ENCODE measurements around the gene PPIA.

PPIA gene

DNA sequence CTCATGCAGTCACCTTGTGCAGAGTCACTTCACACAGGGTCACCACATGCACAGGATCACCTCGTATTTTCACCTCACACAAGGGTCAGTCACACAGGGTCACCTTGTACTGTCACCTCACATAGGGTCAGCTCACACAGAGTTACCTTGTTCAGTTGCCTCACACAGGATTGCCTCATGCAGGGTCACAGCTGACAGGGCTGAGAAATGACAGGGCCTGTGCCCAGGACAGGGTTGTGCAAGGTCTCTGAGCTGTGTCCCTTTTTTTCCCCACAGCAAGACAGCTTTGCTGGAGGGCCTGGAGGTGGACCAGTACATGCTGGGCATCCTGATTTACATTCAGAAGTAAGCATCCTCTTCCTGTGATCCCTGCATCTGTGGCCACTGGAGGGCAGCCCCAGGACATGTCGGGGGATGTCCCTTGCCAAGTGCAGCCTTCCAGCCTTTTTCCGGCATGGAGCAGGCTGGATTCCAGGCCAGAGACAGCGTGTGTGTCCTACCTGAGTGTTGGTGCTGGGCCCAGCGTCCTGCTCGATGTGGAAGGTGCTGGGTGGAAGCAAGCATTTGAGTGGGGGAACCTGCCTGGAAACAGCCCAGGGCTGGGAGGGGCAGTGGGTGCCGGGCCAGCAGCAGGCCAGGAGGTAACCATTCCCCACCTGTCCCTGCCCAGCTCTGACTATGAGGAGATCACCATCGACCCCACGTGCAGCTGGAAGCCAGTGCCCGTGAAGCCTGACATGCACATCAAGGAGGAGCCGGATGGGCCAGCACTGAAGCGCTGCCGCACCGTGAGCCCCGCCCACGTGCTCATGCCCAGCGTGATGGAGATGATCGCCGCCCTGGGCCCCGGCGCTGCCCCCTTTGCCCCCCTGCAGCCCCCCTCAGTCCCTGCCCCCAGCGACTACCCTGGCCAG, 31.6 kb upstream of the PPIA start:
- no peak overlapping the region for H3K4me3 ChIP-seq (ENCODE audit: low read length)
- TF ChIP-seq, protein P1, sequence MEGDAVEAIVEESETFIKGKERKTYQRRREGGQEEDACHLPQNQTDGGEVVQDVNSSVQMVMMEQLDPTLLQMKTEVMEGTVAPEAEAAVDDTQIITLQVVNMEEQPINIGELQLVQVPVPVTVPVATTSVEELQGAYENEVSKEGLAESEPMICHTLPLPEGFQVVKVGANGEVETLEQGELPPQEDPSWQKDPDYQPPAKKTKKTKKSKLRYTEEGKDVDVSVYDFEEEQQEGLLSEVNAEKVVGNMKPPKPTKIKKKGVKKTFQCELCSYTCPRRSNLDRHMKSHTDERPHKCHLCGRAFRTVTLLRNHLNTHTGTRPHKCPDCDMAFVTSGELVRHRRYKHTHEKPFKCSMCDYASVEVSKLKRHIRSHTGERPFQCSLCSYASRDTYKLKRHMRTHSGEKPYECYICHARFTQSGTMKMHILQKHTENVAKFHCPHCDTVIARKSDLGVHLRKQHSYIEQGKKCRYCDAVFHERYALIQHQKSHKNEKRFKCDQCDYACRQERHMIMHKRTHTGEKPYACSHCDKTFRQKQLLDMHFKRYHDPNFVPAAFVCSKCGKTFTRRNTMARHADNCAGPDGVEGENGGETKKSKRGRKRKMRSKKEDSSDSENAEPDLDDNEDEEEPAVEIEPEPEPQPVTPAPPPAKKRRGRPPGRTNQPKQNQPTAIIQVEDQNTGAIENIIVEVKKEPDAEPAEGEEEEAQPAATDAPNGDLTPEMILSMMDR (conservative IDR thresholded peaks at IDR 0.05; ENCODE audit: low read length): no peak
- no peak for DNase-seq (ENCODE audit: low read depth)

DNA sequence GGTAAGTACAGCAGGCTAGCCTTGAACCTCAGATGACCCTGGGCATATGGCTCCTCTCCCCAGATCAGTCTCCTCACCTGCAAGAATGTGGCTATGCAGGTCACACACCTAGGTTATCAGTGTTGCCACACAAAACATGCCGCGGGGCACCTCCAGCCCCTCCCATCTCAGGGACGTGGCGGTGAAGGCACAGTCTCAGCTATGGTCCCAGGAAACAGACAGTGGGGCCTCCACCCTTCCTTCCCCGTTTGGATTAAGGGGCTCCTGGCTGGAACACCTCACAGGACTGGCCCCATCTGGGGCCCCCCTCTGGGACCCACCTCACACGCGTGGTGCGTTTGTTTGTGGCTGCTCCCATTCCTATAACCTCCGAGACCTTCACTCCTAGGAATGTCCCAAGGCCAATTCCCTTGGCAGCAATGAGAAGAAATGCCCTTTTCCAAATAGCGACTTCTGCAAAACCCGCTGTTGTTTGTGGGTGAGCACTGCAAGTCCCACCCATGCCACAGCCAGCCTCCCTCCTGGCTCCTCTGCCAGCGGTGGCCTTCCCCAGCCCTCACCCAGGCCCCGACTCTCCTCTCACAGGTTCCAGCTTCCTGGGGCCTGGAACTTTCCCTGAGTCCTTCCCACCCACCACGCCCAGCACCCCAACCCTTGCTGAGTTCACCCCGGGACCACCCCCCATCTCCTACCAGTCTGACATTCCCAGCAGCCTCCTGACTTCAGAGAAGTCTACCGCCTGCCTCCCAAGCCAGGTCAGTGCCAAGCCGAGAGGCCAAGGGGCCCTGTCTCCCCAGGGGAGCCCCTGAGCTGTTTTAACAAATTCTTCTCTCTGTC, 30.7 kb upstream of the PPIA start:
- TF ChIP-seq, protein P1 (conservative IDR thresholded peaks at IDR 0.05; ENCODE audit: low read length): no peak
- no peak overlapping the region for H3K4me3 ChIP-seq (ENCODE audit: low read length)
- DNase-seq (ENCODE audit: low read depth): no peak

DNA sequence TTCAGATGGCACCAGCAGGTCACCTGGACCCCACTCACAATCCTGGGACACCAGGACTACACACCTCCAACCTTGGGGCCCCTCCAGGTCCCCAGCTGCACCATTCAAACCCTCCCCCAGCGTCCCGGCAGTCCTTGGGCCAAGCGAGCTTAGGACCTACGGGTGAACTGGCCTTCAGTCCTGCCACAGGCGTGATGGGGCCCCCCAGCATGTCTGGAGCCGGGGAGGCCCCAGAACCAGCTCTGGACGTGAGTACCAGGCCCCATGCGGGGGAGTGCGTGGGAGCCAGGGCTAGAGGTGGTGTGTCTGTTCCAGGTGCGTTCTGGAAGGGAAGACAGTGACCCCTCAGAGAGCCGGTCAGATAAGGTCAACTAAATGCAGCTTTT, 30.1 kb upstream of the PPIA start:
- TF ChIP-seq, protein P1 (conservative IDR thresholded peaks at IDR 0.05; ENCODE audit: low read length): no peak
- H3K4me3 ChIP-seq (ENCODE audit: low read length): no peak overlapping the region
- DNase-seq (ENCODE audit: low read depth): no peak

DNA sequence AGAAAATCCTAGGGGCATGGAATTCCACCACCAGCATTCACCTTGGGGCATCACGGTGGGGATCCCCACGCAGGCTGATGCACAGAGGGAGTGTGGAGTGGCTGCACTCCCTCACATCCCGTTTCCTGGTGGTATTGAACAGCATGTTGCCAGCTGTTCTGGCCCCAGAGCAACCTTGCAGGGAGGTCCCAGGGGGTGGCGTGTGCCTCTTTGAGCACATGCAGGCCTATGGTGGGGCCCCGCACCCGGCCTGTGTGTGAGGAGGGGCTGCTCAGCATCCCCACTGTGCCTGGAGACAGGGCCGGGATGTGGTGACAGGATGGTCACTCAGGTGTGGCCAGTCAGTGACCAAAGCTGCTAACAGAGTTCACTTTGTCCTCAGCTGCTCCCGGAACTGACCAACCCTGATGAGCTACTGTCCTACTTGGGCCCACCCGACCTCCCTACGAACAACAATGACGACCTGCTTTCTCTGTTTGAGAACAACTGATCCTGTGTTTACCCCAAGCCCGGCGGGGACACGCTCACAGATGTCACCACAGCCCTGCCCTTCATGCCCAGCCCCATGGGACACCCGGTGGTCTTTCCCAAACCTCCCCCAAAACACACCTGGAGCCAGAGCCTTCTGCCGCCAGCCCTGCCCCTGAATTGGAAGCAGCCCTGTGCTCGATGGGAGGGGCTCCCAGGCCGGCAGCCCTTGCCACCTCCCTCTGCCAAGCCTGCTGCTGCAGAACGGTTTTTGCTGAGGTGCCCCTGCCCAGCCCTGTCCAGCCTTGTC, 29.2 kb upstream of the PPIA start:
- DNase-seq (ENCODE audit: low read depth): no peak
- no peak overlapping the region for H3K4me3 ChIP-seq (ENCODE audit: low read length)
- TF ChIP-seq, protein P1 (conservative IDR thresholded peaks at IDR 0.05; ENCODE audit: low read length): no peak

DNA sequence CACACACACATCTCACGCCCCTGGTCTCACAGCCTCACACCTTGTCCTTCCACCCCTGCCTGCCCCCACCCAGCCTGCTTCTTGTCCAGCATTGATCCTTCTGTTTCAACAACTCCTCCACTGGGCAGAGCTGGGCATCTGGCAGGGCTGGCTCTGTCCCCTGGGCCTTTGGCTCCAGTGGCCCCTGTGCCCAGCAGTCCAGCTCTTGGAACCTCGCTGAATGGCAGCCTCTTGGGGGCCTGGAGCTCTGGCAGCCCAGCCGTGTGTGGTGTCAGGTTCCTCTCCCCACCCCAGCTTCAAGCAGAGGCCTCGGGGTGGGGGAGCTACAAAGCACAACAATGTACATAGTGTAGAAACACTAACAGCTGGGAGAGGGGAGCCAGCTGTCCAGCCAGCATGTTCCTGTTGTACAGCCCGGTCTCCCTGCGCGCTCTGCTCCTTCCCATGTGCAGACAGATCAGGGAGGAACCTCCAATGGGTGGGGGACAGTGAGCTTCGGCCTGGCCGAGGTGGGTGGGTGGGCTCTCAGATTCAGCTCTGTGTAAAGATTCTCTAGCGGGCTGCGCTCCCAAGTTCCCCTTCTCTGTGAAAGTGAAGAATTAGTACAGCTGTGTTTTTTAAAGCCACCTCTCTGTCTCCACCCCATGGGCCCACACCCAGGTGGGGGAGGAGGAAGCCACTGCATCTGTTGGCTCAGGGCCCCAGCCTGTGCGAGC, 28.4 kb upstream of the PPIA start:
- peak; percentile 54 for DNase-seq (ENCODE audit: low read depth)
- TF ChIP-seq, protein P1 (conservative IDR thresholded peaks at IDR 0.05; ENCODE audit: low read length): no peak
- no peak overlapping the region for H3K4me3 ChIP-seq (ENCODE audit: low read length)

DNA sequence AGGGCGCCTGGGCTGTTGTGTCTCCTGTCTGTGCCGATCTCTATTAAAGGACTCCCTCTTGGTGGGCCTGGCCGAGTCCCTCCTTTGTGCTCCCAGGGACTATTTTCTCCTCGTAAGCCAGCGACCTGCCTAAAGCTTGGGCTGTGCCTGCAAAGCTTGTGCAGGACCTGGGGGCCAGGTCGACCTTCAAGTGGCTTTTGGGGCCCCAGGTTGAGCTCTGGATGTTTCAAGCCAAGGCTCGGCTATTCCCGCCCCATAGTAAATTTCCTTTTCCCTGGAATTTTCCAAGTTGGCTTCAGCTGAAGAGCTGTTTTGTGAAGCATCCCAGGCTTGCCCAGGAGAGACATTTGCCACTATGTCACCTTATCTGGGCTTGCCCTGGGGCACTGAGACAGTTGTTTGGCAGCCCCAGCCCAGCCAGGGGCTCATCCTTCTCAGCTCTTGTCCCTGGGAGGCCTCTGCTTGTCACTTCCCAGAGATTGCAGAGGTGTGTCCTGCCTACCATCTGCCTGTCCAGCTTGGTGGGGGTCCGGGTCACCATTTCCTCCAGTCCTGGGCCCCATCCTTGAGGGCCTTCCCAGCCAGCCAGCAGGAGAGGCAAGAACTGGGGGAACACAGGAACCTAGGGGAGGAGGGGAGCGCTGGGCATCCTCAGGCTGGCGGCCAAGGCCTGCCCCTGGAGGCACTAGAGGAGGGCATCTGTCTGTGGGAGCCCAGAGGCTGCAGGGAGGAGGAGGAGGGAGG, 27.7 kb upstream of the PPIA start:
- no peak for DNase-seq (ENCODE audit: low read depth)
- TF ChIP-seq, protein P1 (conservative IDR thresholded peaks at IDR 0.05; ENCODE audit: low read length): no peak
- H3K4me3 ChIP-seq (ENCODE audit: low read length): no peak overlapping the region
